ENCODE measurements around the gene SLC16A7.

DNA sequence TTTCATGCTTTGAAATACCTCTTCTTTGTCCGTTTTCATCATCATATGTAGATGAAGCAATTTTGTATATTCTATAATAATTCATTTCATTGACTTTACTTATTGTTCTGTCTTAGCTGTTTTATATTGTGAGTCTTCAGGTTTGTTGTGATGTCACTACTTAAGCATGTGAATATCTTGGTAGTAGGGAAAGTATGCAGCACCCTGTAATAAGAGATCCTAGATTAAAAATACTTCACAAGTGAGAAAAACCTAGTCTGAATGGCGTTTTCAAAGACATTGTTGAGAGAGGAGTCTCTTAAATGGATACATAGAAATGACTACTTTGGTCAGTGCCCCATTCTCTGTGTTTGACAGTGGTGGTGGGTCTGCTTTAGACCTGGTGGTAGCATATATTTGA is 61.4 kb downstream of the SLC16A7 start:
- TF ChIP-seq SUZ12 (IDR thresholded peaks at IDR 0.05; ENCODE audit: extremely low read depth, insufficient read depth, insufficient read length) (no peak), ZNF274 (IDR thresholded peaks at IDR 0.05; ENCODE audit: low read depth, low read length) (no peak)
